HEK293T (cell line): ENCODE measurements around the gene BBS12.

ENCODE experiments used
- CTCF ChIA-PET: fragments of 350-600 bp; formaldehyde crosslinking; extraction: SDS; loops from one replicate; lab custom pipeline; 2021; ENCODE audit warnings: antibody characterized with exemption, inconsistent platforms; lab: Yijun Ruan, JAX
- POLR2A ChIA-PET: fragments of 350-600 bp; formaldehyde crosslinking; extraction: SDS; loops from one replicate; lab custom pipeline; 2020; ENCODE audit warnings: antibody characterized with exemption, inconsistent platforms; lab: Yijun Ruan, JAX
- DNase-seq: peaks from one replicate; pipeline ENCODE4 v3.0.0; 2012; ENCODE audit warnings: mixed read lengths; ENCODE audit errors: extremely low spot score
- ARNT ChIP-seq: fragments of 450-650 bp; IDR thresholded peaks from 2 replicates; pipeline ENCODE4 v1.6.1; 2017; ENCODE audit warnings: mild to moderate bottlenecking
- BHLHE40 ChIP-seq: fragments of 450-650 bp; IDR thresholded peaks from 2 replicates; pipeline ENCODE4 v1.6.1; 2016; ENCODE audit warnings: mild to moderate bottlenecking, moderate library complexity, borderline replicate concordance
- CTBP1 ChIP-seq: fragments of 450-650 bp; IDR thresholded peaks from 2 replicates; pipeline ENCODE4 v1.6.1; 2016; ENCODE audit warnings: borderline replicate concordance
- ELF4 ChIP-seq: fragments of 450-650 bp; IDR thresholded peaks from 2 replicates; pipeline ENCODE4 v1.6.1; 2017; ENCODE audit warnings: antibody characterized with exemption
- FOXA1 ChIP-seq: fragments of 450-650 bp; IDR thresholded peaks from 2 replicates; pipeline ENCODE4 v1.6.1; 2016; ENCODE audit warnings: mild to moderate bottlenecking
- FOXK2 ChIP-seq: fragments of 450-650 bp; IDR thresholded peaks from 2 replicates; pipeline ENCODE4 v1.6.1; 2016; ENCODE audit warnings: mild to moderate bottlenecking
- FOXM1 ChIP-seq: fragments of 450-650 bp; IDR thresholded peaks from 2 replicates; pipeline ENCODE4 v1.6.1; 2017; ENCODE audit warnings: mild to moderate bottlenecking, borderline replicate concordance
- HDGF ChIP-seq: fragments of 450-650 bp; IDR thresholded peaks from 2 replicates; pipeline ENCODE4 v1.6.1; 2017; ENCODE audit warnings: antibody characterized with exemption, borderline replicate concordance
- L3MBTL2 ChIP-seq: fragments of 450-650 bp; conservative IDR thresholded peaks from 2 replicates; pipeline ENCODE4 v1.6.1; 2016; ENCODE audit warnings: mild to moderate bottlenecking
- LEF1 ChIP-seq: fragments of 450-650 bp; IDR thresholded peaks from 2 replicates; pipeline ENCODE4 v1.6.1; 2017; ENCODE audit warnings: mild to moderate bottlenecking, borderline replicate concordance
- NFRKB ChIP-seq: fragments of 450-650 bp; IDR thresholded peaks from 2 replicates; pipeline ENCODE4 v1.6.1; 2016; ENCODE audit warnings: mild to moderate bottlenecking, moderate library complexity
- PKNOX1 ChIP-seq: fragments of 450-650 bp; IDR thresholded peaks from 2 replicates; pipeline ENCODE4 v1.6.1; 2016
- SP1 ChIP-seq: fragments of 450-650 bp; IDR thresholded peaks from 2 replicates; pipeline ENCODE4 v1.6.1; 2017
- SUZ12 ChIP-seq: fragments of 450-650 bp; IDR thresholded peaks from 2 replicates; pipeline ENCODE4 v1.6.1; 2016; ENCODE audit warnings: mild to moderate bottlenecking
- TARDBP ChIP-seq: fragments of 450-650 bp; IDR thresholded peaks from 2 replicates; pipeline ENCODE4 v1.6.1; 2016
- ZNF384 ChIP-seq: fragments of 450-650 bp; IDR thresholded peaks from 2 replicates; pipeline ENCODE4 v1.6.1; 2016

The BBS12 gene

GRCh38 chr4:122710434-122711308 is 21.8 kb upstream of the BBS12 start:
- DNase-seq = peak; percentile 18
- ChIA-PET CTCF (no interaction called here), POLR2A (no interaction called here)
- TF ChIP-seq ZNF384 = no peak
- no peak for TF ChIP-seq CTBP1
- TF ChIP-seq FOXM1 = no peak
- peak; percentile 72 for TF ChIP-seq PKNOX1
- no peak for TF ChIP-seq SUZ12

DNA sequence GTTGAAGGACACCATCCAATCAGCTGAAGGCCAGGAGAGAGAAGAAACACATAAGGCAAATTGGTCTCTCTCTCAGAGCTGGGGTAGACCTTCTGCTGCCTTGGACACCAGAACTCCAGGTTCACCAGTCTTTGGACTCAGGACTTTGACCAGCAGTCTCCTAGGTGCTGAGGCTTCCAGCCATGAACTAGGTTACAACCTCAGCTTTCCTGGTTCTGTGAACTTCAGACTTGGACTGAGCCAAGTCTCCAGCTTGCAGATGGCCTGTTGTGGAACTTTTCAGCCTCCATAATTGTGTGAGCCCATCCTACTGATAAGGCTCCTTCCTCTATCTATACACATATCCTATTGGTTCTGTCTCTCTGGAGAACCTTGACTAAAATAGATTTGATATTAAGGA is 20.6 kb upstream of the BBS12 start:
- POLR2A ChIA-PET = no interaction called here
- DNase-seq = no peak
- no peak for TF ChIP-seq L3MBTL2
- no peak for TF ChIP-seq LEF1
- TF ChIP-seq PKNOX1 = no peak
- no peak for TF ChIP-seq SP1
- CTCF ChIA-PET = interaction anchor here (0.6 kb wide), 1 partner anchor 1405 kb away, joined by 3 read pairs; no protein-coding TSS in a partner anchor

GRCh38 chr4:122712782-122713181 is 19.7 kb upstream of the BBS12 start:
- no peak for TF ChIP-seq L3MBTL2
- no peak for TF ChIP-seq LEF1
- TF ChIP-seq HDGF = no peak
- no peak for TF ChIP-seq BHLHE40
- no peak for TF ChIP-seq FOXM1
- no peak for TF ChIP-seq PKNOX1
- no peak for TF ChIP-seq NFRKB
- no peak for TF ChIP-seq TARDBP
- no peak for TF ChIP-seq ZNF384
- TF ChIP-seq FOXK2 = no peak
- no peak for TF ChIP-seq SP1
- no peak for TF ChIP-seq ARNT
- TF ChIP-seq CTBP1 = no peak
- TF ChIP-seq ELF4 = no peak
- TF ChIP-seq SUZ12 = no peak
- TF ChIP-seq FOXA1 = no peak
- POLR2A ChIA-PET = no interaction called here
- CTCF ChIA-PET = no interaction called here
- no peak for DNase-seq

DNA sequence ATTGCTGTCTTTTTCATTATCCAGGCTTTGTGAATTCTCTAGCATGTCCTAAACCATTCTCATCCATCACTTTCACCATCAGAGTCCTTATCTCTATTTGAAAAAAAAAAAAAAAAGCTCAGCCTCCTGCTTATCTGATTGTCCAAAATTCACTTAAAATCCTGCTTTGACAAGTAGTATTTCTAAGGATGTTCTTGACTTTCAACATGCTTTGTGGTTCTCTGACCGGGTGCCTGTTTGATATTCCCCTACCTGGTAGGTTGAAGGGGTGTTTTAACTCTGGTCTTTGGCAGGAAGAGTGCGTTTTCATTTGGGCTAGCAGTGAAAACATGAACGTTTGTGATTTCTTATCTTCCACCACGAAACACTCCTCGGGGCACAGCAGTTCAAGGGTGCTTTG is 17.3 kb upstream of the BBS12 start:
- no peak for DNase-seq
- ChIA-PET CTCF (no interaction called here), POLR2A (no interaction called here)
- no peak for TF ChIP-seq SUZ12
- TF ChIP-seq BHLHE40 = no peak
- no peak for TF ChIP-seq HDGF

DNA sequence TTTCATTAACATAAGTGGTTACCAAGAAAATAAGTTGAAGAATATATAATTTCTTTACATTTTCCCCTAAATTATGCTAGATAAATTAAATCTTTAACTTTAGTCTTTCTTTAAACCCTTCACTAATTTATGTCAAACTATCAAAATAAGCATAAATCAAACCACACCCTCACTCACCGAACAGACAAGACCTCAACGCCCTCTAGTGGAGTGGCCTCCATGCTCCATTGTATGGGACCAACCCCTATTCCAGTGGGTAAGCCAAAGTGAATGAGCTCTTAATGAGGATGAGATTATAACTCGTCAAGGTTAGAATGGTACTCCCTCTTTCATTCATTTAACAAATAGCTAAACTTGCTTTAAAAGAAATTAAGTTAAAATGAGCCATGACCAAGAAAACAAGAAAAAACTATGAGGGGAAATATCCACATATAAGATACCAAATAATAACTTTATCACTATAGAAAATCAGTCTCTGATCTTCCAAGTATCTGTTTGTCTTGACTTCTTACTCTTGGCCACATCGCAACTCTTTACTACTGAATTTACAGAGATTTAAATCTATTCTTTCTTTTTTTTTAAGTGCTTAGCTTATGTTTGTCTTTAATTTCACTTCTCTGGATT is 15.6 kb upstream of the BBS12 start:
- TF ChIP-seq BHLHE40 = no peak
- peak; percentile 93 for TF ChIP-seq PKNOX1
- ChIA-PET CTCF (interaction anchor here (0.5 to 1.3 kb wide), 8 partner anchors 12 to 399 kb away, joined by 3 to 15 read pairs (median 4); partner anchors contain the start of gene BBS12), POLR2A (interaction anchor here (1.0 kb wide), 1 partner anchor 16 kb away, joined by 3 read pairs; the partner anchor contains the start of gene BBS12)
- DNase-seq = peak; percentile 63

DNA sequence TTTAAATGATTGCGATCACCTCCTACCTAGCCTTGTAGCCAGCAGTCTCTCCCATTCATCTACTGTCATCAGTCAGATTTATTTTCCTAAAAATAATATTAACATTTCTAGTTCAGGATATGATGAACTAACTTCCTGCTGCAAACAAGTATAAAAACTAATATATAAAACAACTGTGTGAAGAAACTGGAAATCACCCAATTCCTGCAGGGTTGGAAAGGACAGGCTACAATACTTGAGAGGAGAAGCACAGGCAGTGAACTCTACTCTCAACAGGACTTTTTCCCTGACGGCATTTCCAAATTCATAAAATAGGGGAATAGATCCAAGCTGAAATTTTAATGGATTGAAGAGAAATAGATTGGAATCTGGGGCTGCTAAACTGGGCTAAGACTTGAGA is 14.2 kb upstream of the BBS12 start:
- DNase-seq = no peak
- POLR2A ChIA-PET = no interaction called here
- CTCF ChIA-PET = interaction anchor here (0.7 to 1.3 kb wide), 2 partner anchors 14 kb away, joined by 4 to 15 read pairs; partner anchors contain the start of gene BBS12
- TF ChIP-seq PKNOX1 (no peak), TARDBP (no peak), FOXM1 (no peak), ARNT (no peak), FOXK2 (no peak), CTBP1 (no peak), HDGF (no peak), ELF4 (no peak), BHLHE40 (no peak), L3MBTL2 (no peak), ZNF384 (no peak), SP1 (no peak), NFRKB (no peak), FOXA1 (no peak), SUZ12 (no peak), LEF1 (no peak)
